CD4-positive, alpha-beta T cell treated with Interleukin-6 for 4 hours (primary cell): ENCODE data around the gene C8A.

Source experiments
- DNase-seq: peaks from one replicate; pipeline ENCODE4 v3.0.0-alpha.2; 2020; ENCODE audit warnings: mixed read lengths

C8A gene

GRCh38 chr1:56838759-56839158, 15.8 kb upstream of the C8A start:
- DNase-seq = no peak

- no peak for DNase-seq
Observed at GRCh38 chr1:56843544-56843943, 11.1 kb upstream of the C8A start.

GRCh38 chr1:56844545-56845136, 10.0 kb upstream of the C8A start:
- no peak for DNase-seq

- DNase-seq = no peak
Observed at GRCh38 chr1:56845343-56845742, 9.3 kb upstream of the C8A start.

- no peak for DNase-seq
Observed at GRCh38 chr1:56849750-56850149, 4.8 kb upstream of the C8A start.

GRCh38 chr1:56850411-56850810, 4.2 kb upstream of the C8A start:
- DNase-seq = no peak

GRCh38 chr1:56850922-56851321, 3.7 kb upstream of the C8A start:
- DNase-seq = no peak

- DNase-seq = no peak
Observed at GRCh38 chr1:56852476-56852875, 2.1 kb upstream of the C8A start.

GRCh38 chr1:56855190-56855589, 593 bp downstream of the C8A start:
- DNase-seq = no peak

GRCh38 chr1:56856186-56856585, 1.6 kb downstream of the C8A start:
- no peak for DNase-seq

GRCh38 chr1:56859287-56859686, 4.7 kb downstream of the C8A start:
- DNase-seq = no peak

- DNase-seq = no peak
Observed at GRCh38 chr1:56863265-56863992, 8.8 kb downstream of the C8A start.

- DNase-seq = no peak
Observed at GRCh38 chr1:56864430-56864829, 9.8 kb downstream of the C8A start.

- DNase-seq = no peak
Observed at GRCh38 chr1:56866656-56867055, 12.1 kb downstream of the C8A start.

GRCh38 chr1:56867491-56867890, 12.9 kb downstream of the C8A start:
- DNase-seq = no peak

- no peak for DNase-seq
Observed at GRCh38 chr1:56868761-56869160, 14.2 kb downstream of the C8A start.

GRCh38 chr1:56872597-56872996, 18.0 kb downstream of the C8A start:
- no peak for DNase-seq

- DNase-seq = no peak
Observed at GRCh38 chr1:56873213-56873612, 18.6 kb downstream of the C8A start.

GRCh38 chr1:56874689-56875088, 20.1 kb downstream of the C8A start:
- no peak for DNase-seq

- DNase-seq = no peak
Observed at GRCh38 chr1:56877973-56878372, 23.4 kb downstream of the C8A start.

GRCh38 chr1:56880774-56881173, 26.2 kb downstream of the C8A start:
- DNase-seq = no peak

GRCh38 chr1:56881417-56881816, 26.8 kb downstream of the C8A start:
- DNase-seq = no peak

- no peak for DNase-seq
Observed at GRCh38 chr1:56890229-56890628, 35.6 kb downstream of the C8A start.

GRCh38 chr1:56894014-56894413, 39.4 kb downstream of the C8A start:
- no peak for DNase-seq
